ENCODE measurements around the gene CFAP107.
"Not testable (repeated sequence)": the region's sequence is repeated elsewhere in the genome, so short reads cannot be mapped to it uniquely, and the experiment has no call there.

CFAP107 gene

DNA sequence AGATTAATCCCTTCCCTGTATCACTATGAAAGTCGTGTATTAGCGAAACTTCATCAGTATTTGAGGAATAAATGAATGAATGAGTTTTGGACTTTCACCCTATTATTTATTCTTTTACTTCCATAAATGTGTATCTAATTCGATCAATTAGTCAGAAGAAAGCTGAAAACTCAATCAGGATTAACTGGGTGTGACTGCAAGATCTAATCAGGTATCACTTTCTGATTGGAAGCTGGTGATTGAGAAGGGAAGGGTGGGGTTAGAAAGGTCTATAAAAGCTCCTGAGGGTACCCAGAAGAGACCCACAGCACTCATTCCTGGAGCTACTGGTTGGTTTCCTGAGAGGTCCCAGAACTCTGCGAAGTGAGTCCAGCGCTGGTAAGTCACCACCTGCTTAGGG, 45.1 kb downstream of the CFAP107 start, which contains the start of gene PRAMEF1:
PRAMEF1 (plus strand) TSS at position 301 of the 400 bp plus-strand sequence. CDS start 1,831 bp downstream, outside the sequence.
- H3K9me3 ChIP-seq (ENCODE audit: control insufficient read depth, low read length); H3K4me1 ChIP-seq (ENCODE audit: control insufficient read depth, insufficient read depth, low read depth, low read length); H2BK5ac ChIP-seq (ENCODE audit: low read depth, low read length, poor library complexity, severe bottlenecking); H3K4me2 ChIP-seq (ENCODE audit: low read length, poor library complexity, severe bottlenecking); H2BK120ac ChIP-seq (ENCODE audit: low read depth, low read length); H4K91ac ChIP-seq (ENCODE audit: low read length); DNase-seq; H2AFZ ChIP-seq (ENCODE audit: low read depth, low read length); H3K27me3 ChIP-seq (ENCODE audit: control insufficient read depth in 1 of 2, insufficient read depth in 1 of 2, low read length in 2 of 2); H4K8ac ChIP-seq (ENCODE audit: low read length); H3K23ac ChIP-seq (ENCODE audit: low read length in 2 of 2); H3K27ac ChIP-seq (ENCODE audit: low read length, poor library complexity, severe bottlenecking); H3K36me3 ChIP-seq (ENCODE audit: control insufficient read depth in 1 of 2, insufficient read depth in 2 of 2, low read depth in 1 of 2, low read length in 2 of 2); H2BK12ac ChIP-seq (ENCODE audit: low read length in 2 of 2); H3K4ac ChIP-seq (ENCODE audit: low read depth in 1 of 2, low read length in 2 of 2); H3K18ac ChIP-seq (ENCODE audit: low read depth in 1 of 2, low read length in 2 of 2); H3K9ac ChIP-seq (ENCODE audit: low read length); H3K14ac ChIP-seq (ENCODE audit: low read length in 2 of 2); H3K4me3 ChIP-seq (ENCODE audit: insufficient read depth in 1 of 2, low read depth in 1 of 2, low read length in 2 of 2); H3K79me1 ChIP-seq (replicated peaks; ENCODE audit: low read length, poor library complexity, severe bottlenecking); H2AK5ac ChIP-seq (ENCODE audit: low read length, severe bottlenecking); H2BK15ac ChIP-seq (ENCODE audit: low read depth, poor library complexity, severe bottlenecking): not testable (repeated sequence)
- no CpG with 5 or more reads among the region's 5 CpGs for WGBS

DNA sequence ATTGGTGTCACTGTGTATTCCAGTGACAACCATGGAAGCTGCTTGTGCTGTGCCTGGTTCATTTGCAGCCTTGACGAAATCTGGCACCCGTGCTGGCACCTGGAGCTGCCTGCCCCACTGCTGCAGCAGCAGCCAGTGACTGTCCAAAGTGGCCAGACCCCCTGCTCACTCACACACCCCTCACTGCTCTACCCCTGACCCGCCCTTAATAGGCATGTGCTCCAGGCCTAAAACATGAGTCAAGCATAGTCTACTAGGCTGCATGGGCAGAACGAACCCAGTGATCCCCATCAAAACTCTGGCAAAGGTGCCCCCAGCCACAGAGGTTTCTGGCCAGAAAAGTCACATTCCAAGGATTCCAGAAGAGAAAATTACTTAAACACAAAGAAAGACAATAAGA, 52.9 kb downstream of the CFAP107 start:
- no peaks in the 10 kb centered on the region for H3K36me3 ChIP-seq (ENCODE audit: control insufficient read depth in 1 of 2, insufficient read depth in 2 of 2, low read depth in 1 of 2, low read length in 2 of 2)
- DNase-seq, result no peak
- no peak overlapping the region for H3K4me3 ChIP-seq (ENCODE audit: insufficient read depth in 1 of 2, low read depth in 1 of 2, low read length in 2 of 2)
- H3K9ac ChIP-seq (ENCODE audit: low read length), result no peak overlapping the region
- H3K4me1 ChIP-seq (ENCODE audit: control insufficient read depth, insufficient read depth, low read depth, low read length), result no peaks in the 10 kb centered on the region
- no peak overlapping the region for H3K27ac ChIP-seq (ENCODE audit: low read length, poor library complexity, severe bottlenecking)
- no peak overlapping the region for H2BK5ac ChIP-seq (ENCODE audit: low read depth, low read length, poor library complexity, severe bottlenecking)
- H2BK12ac ChIP-seq (ENCODE audit: low read length in 2 of 2), result no peak overlapping the region
- 33% methylated on average over 4 of the region's 4 CpGs for WGBS
- no peak overlapping the region for H3K4me2 ChIP-seq (ENCODE audit: low read length, poor library complexity, severe bottlenecking)
- no peaks in the 10 kb centered on the region for H3K79me1 ChIP-seq (replicated peaks; ENCODE audit: low read length, poor library complexity, severe bottlenecking)
- H3K23ac ChIP-seq (ENCODE audit: low read length in 2 of 2), result no peak overlapping the region
- H3K9me3 ChIP-seq (ENCODE audit: control insufficient read depth, low read length), result no peaks in the 10 kb centered on the region
- no peaks in the 10 kb centered on the region for H3K27me3 ChIP-seq (ENCODE audit: control insufficient read depth in 1 of 2, insufficient read depth in 1 of 2, low read length in 2 of 2)
- H3K4ac ChIP-seq (ENCODE audit: low read depth in 1 of 2, low read length in 2 of 2), result no peak overlapping the region
- no peak overlapping the region for H4K8ac ChIP-seq (ENCODE audit: low read length)
- H2BK15ac ChIP-seq (ENCODE audit: low read depth, poor library complexity, severe bottlenecking), result no peak overlapping the region
- no peak overlapping the region for H2BK120ac ChIP-seq (ENCODE audit: low read depth, low read length)
- H2AK5ac ChIP-seq (ENCODE audit: low read length, severe bottlenecking), result no peak overlapping the region
- H3K18ac ChIP-seq (ENCODE audit: low read depth in 1 of 2, low read length in 2 of 2), result no peak overlapping the region
- no peak overlapping the region for H3K14ac ChIP-seq (ENCODE audit: low read length in 2 of 2)
- no peak overlapping the region for H4K91ac ChIP-seq (ENCODE audit: low read length)
- H2AFZ ChIP-seq (ENCODE audit: low read depth, low read length), result no peak overlapping the region

DNA sequence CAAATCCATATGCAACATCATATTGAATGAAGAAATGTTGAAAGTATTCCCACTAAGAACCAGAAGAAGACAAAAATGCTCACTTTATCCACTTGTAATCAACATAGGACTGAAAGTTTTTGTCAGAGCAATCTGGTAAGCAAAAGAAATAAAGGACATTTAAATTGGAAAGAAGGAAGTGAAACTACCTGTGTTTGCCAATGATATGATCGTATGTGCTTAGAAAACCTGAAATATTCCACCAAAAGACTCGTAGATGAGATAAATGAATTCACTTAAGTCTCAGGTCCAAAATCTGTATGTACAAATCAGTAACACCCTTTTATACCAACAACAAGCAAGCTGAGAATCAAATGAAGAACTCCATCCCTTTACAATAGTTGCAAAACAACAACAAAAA, 53.7 kb downstream of the CFAP107 start:
- no peak overlapping the region for H4K8ac ChIP-seq (ENCODE audit: low read length)
- no peak overlapping the region for H3K9ac ChIP-seq (ENCODE audit: low read length)
- no peaks in the 10 kb centered on the region for H3K9me3 ChIP-seq (ENCODE audit: control insufficient read depth, low read length)
- H2AFZ ChIP-seq (ENCODE audit: low read depth, low read length), result no peak overlapping the region
- H3K4me1 ChIP-seq (ENCODE audit: control insufficient read depth, insufficient read depth, low read depth, low read length), result no peaks in the 10 kb centered on the region
- no peaks in the 10 kb centered on the region for H3K27me3 ChIP-seq (ENCODE audit: control insufficient read depth in 1 of 2, insufficient read depth in 1 of 2, low read length in 2 of 2)
- no peak overlapping the region for H3K18ac ChIP-seq (ENCODE audit: low read depth in 1 of 2, low read length in 2 of 2)
- H4K91ac ChIP-seq (ENCODE audit: low read length), result no peak overlapping the region
- H3K79me1 ChIP-seq (replicated peaks; ENCODE audit: low read length, poor library complexity, severe bottlenecking), result no peaks in the 10 kb centered on the region
- DNase-seq, result no peak
- no peaks in the 10 kb centered on the region for H3K36me3 ChIP-seq (ENCODE audit: control insufficient read depth in 1 of 2, insufficient read depth in 2 of 2, low read depth in 1 of 2, low read length in 2 of 2)
- H2AK5ac ChIP-seq (ENCODE audit: low read length, severe bottlenecking), result no peak overlapping the region
- H3K27ac ChIP-seq (ENCODE audit: low read length, poor library complexity, severe bottlenecking), result no peak overlapping the region
- no peak overlapping the region for H2BK5ac ChIP-seq (ENCODE audit: low read depth, low read length, poor library complexity, severe bottlenecking)
- no peak overlapping the region for H3K4me2 ChIP-seq (ENCODE audit: low read length, poor library complexity, severe bottlenecking)
- no peak overlapping the region for H3K4me3 ChIP-seq (ENCODE audit: insufficient read depth in 1 of 2, low read depth in 1 of 2, low read length in 2 of 2)
- 61% methylated on average over 2 of the region's 2 CpGs for WGBS
- H2BK120ac ChIP-seq (ENCODE audit: low read depth, low read length), result no peak overlapping the region
- no peak overlapping the region for H3K23ac ChIP-seq (ENCODE audit: low read length in 2 of 2)
- H3K4ac ChIP-seq (ENCODE audit: low read depth in 1 of 2, low read length in 2 of 2), result no peak overlapping the region
- H3K14ac ChIP-seq (ENCODE audit: low read length in 2 of 2), result no peak overlapping the region
- no peak overlapping the region for H2BK15ac ChIP-seq (ENCODE audit: low read depth, poor library complexity, severe bottlenecking)
- H2BK12ac ChIP-seq (ENCODE audit: low read length in 2 of 2), result no peak overlapping the region

DNA sequence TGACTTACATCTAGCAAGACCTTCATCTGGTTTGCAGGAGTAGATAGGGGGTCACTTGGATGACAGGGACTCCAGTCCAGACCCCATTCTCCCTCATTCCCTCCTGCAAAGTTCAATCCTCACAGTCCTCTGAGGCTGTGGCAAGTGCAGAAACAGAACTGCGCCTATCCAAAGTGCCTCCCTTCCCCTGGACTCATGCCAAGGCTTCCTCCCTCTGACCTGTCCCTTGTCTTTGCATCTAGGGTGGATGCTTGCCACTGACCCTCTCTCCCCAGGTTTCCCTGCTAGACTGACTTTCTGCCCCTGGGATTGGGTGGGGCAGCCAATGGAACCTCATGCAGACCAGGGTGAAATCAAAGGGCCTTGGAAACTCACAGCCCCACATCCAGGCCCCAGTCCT, 63.9 kb downstream of the CFAP107 start:
- no peak overlapping the region for H2AFZ ChIP-seq (ENCODE audit: low read depth, low read length)
- H3K4ac ChIP-seq (ENCODE audit: low read depth in 1 of 2, low read length in 2 of 2), result no peak overlapping the region
- no peak overlapping the region for H4K91ac ChIP-seq (ENCODE audit: low read length)
- H3K27me3 ChIP-seq (ENCODE audit: control insufficient read depth in 1 of 2, insufficient read depth in 1 of 2, low read length in 2 of 2), result no peaks in the 10 kb centered on the region
- no peak overlapping the region for H2BK12ac ChIP-seq (ENCODE audit: low read length in 2 of 2)
- no peaks in the 10 kb centered on the region for H3K36me3 ChIP-seq (ENCODE audit: control insufficient read depth in 1 of 2, insufficient read depth in 2 of 2, low read depth in 1 of 2, low read length in 2 of 2)
- no peaks in the 10 kb centered on the region for H3K4me1 ChIP-seq (ENCODE audit: control insufficient read depth, insufficient read depth, low read depth, low read length)
- H3K18ac ChIP-seq (ENCODE audit: low read depth in 1 of 2, low read length in 2 of 2), result no peak overlapping the region
- H3K4me3 ChIP-seq (ENCODE audit: insufficient read depth in 1 of 2, low read depth in 1 of 2, low read length in 2 of 2), result no peak overlapping the region
- H3K79me1 ChIP-seq (replicated peaks; ENCODE audit: low read length, poor library complexity, severe bottlenecking), result no peaks in the 10 kb centered on the region
- H2BK120ac ChIP-seq (ENCODE audit: low read depth, low read length), result no peak overlapping the region
- H3K14ac ChIP-seq (ENCODE audit: low read length in 2 of 2), result no peak overlapping the region
- H3K9ac ChIP-seq (ENCODE audit: low read length), result no peak overlapping the region
- H4K8ac ChIP-seq (ENCODE audit: low read length), result no peak overlapping the region
- 58% methylated on average over 1 of the region's 1 CpG for WGBS
- no peak for DNase-seq
- no peak overlapping the region for H2BK5ac ChIP-seq (ENCODE audit: low read depth, low read length, poor library complexity, severe bottlenecking)
- no peaks in the 10 kb centered on the region for H3K9me3 ChIP-seq (ENCODE audit: control insufficient read depth, low read length)
- no peak overlapping the region for H3K27ac ChIP-seq (ENCODE audit: low read length, poor library complexity, severe bottlenecking)
- no peak overlapping the region for H3K4me2 ChIP-seq (ENCODE audit: low read length, poor library complexity, severe bottlenecking)
- no peak overlapping the region for H2AK5ac ChIP-seq (ENCODE audit: low read length, severe bottlenecking)
- no peak overlapping the region for H2BK15ac ChIP-seq (ENCODE audit: low read depth, poor library complexity, severe bottlenecking)
- H3K23ac ChIP-seq (ENCODE audit: low read length in 2 of 2), result no peak overlapping the region
